Measurements from ENCODE around the gene RCN2.
A peak's percentile ranks its signal among the peaks of the same experiment; 100 is the strongest.
"Not testable (repeated sequence)": the region's sequence is repeated elsewhere in the genome, so short reads cannot be mapped to it uniquely, and the experiment has no call there.

The RCN2 gene

DNA sequence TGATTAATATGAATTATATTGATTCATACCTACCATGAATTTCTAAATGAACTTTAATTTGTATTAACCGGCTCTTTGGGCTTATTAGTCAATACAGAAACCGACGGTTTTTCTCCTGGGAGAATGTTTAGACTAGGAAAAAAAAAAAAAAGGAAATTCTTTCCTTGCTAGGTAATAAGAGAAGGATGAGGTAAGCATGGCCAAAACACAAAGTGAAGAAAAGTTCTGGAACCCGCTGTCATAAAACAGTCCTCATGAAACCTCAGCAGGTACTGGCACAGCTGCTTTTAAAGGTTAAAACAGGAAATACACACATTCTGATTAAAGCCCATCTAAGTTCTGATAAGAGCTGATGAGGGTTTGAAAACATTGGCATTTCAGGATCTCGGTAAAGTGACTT lies 32.6 kb downstream of the RCN2 start:
- no peaks in the 10 kb centered on the region for H3K36me3 ChIP-seq (ENCODE audit: control insufficient read depth, insufficient read depth, low read length)
- TF ChIP-seq, protein P1, sequence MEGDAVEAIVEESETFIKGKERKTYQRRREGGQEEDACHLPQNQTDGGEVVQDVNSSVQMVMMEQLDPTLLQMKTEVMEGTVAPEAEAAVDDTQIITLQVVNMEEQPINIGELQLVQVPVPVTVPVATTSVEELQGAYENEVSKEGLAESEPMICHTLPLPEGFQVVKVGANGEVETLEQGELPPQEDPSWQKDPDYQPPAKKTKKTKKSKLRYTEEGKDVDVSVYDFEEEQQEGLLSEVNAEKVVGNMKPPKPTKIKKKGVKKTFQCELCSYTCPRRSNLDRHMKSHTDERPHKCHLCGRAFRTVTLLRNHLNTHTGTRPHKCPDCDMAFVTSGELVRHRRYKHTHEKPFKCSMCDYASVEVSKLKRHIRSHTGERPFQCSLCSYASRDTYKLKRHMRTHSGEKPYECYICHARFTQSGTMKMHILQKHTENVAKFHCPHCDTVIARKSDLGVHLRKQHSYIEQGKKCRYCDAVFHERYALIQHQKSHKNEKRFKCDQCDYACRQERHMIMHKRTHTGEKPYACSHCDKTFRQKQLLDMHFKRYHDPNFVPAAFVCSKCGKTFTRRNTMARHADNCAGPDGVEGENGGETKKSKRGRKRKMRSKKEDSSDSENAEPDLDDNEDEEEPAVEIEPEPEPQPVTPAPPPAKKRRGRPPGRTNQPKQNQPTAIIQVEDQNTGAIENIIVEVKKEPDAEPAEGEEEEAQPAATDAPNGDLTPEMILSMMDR (IDR thresholded peaks at IDR 0.05; ENCODE audit: insufficient read depth, low read length, poor library complexity, severe bottlenecking): no peak
- no peak for DNase-seq (ENCODE audit: extremely low read depth, insufficient read length)
- no peak overlapping the region for H3K4me3 ChIP-seq (replicated peaks; ENCODE audit: low read depth, low read length)
- H3K27me3 ChIP-seq (replicated peaks; ENCODE audit: control insufficient read depth, insufficient read depth, low read length): peaks cover 2% of the 10 kb centered on the region

DNA sequence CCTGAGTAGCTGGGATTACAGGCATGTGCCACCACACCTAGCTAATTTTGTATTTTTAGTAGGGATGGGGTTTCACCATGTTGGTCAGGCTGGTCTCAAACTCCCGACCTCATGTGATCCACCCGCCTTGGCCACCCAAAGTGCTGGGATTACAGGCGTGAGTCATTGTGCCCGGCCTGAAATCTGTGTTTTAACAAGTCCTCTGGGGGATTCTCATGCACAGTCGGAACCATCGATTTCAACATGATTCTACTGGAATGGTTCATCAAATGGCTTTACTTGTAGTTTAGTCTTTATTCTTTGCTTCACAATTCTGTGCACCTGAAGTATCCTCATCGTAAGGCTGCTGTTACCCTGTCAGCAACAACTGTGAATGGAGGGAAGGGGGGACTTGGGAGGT lies 34.5 kb downstream of the RCN2 start:
- H3K36me3 ChIP-seq (ENCODE audit: control insufficient read depth, insufficient read depth, low read length); DNase-seq (ENCODE audit: extremely low read depth, insufficient read length); H3K27me3 ChIP-seq (replicated peaks; ENCODE audit: control insufficient read depth, insufficient read depth, low read length): not testable (repeated sequence)

DNA sequence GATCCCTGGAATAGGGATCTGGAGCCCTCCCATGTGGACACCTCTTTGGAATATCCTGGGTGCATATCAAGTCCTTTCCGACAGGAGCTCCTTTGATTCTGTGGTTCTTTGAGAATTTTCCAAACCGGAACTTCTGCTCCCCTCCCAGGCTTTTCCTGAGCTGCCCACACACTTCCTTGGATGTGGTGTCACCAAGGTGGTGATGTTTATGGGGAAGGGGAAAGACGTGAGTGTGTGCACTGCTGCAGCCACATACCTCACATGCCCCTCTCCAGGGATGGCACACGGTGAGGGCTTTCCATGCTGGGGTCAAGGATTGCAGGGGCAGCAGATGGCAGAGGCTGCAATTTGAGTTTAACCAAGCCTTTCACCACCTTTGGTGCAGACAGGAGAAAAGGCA lies 35.5 kb downstream of the RCN2 start:
- Histone ChIP-seq H3K27me3 (replicated peaks; ENCODE audit: control insufficient read depth, insufficient read depth, low read length) (peaks cover 2% of the 10 kb centered on the region), H3K36me3 (ENCODE audit: control insufficient read depth, insufficient read depth, low read length) (no peaks in the 10 kb centered on the region), H3K4me3 (replicated peaks; ENCODE audit: low read depth, low read length) (no peak overlapping the region)
- TF ChIP-seq, protein P1 (IDR thresholded peaks at IDR 0.05; ENCODE audit: insufficient read depth, low read length, poor library complexity, severe bottlenecking): no peak
- no peak for DNase-seq (ENCODE audit: extremely low read depth, insufficient read length)

More for the DNA sequence above, 34.5 kb downstream of the RCN2 start:
- not testable (repeated sequence) for H3K4me3 ChIP-seq (replicated peaks; ENCODE audit: low read depth, low read length)

DNA sequence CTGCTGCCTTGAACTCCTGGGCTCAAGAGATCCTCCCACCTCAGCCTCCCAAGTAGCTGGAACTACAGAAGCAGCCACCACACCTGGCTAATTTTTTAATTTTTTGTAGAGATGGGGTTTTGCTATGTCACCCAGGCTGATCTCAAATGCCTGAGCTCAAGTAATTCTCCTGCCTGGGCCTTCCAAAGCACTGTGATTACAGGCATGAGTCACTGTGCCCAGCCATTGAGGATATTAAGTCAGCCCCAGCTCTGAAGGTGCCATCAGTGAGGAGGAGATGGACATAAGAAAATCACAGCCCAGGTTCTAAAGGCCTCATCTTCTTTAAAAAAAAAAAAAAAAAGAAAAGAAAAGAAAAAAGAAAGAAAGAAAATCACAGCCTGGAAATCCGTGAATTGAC lies 36.8 kb downstream of the RCN2 start:
- Histone ChIP-seq H3K4me3 (replicated peaks; ENCODE audit: low read depth, low read length) (no peak overlapping the region), H3K36me3 (ENCODE audit: control insufficient read depth, insufficient read depth, low read length) (no peaks in the 10 kb centered on the region), H3K27me3 (replicated peaks; ENCODE audit: control insufficient read depth, insufficient read depth, low read length) (peaks cover 2% of the 10 kb centered on the region)
- TF ChIP-seq, protein P1 (IDR thresholded peaks at IDR 0.05; ENCODE audit: insufficient read depth, low read length, poor library complexity, severe bottlenecking): no peak
- DNase-seq (ENCODE audit: extremely low read depth, insufficient read length): no peak

DNA sequence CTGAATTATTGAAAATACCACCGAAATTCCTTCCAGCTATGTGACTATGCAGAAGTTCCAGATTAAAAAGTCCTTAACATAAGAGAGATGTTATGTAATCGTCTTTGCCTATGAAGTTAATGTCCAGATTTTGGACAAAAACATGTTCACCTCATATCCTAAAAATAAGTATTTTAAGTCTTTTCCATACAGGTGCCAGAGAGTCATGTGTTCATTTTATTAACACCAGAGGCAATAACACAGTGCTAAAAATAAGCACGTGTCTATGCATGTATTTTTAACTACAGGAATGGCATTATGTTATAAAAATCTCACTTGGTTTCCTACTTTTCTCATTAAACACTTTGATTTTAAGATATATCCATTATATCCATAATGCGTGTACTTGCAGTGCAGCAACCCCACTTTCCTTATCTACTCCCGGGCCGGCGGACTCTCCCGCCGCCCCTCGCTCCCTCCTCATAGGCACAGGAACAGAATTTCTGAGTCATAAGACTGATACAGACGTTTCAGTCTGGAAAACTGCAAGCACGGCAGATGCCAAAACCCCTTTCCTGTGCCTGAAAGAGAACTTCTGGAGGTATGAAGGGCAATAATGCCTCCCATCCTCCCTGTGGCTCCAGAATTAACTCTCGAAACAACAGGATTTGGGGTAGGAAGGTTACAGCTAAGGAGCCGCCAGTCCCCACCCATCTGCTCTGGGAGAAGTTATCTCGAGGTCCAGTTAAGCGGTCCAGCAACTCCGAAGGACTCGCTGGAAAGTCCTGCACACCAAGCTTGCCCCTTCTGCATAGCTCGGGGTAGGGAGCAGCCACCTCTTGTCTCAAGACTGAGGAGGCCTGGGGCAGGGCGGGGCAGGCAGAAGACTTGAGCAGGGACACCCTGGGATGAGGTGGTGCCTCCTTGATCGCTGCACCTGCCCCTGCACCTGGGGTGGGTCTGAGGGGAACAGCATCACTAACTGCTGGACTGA lies 41.1 kb downstream of the RCN2 start:
- TF ChIP-seq, protein P1 (IDR thresholded peaks at IDR 0.05; ENCODE audit: insufficient read depth, low read length, poor library complexity, severe bottlenecking): no peak
- DNase-seq (ENCODE audit: extremely low read depth, insufficient read length): no peak

DNA sequence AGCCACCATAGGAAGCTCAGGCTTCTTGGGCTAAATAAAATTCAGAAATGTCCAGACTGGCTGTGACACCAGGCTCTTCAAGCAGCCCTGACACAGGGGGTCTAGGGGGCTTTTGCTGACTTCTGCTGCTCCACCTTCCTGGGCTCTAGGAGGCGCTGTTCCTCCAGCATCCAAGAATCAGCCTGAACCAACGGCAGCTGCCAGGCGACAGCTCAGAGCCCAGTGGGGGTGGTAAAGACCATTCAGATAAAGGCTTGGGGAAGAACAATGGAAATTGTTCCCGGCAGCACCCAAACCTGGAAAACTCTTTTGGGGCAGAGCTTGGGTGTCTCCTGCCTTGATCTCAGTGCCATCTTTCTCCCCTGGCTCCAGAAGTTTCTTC lies 41.8 kb downstream of the RCN2 start:
- DNase-seq (ENCODE audit: extremely low read depth, insufficient read length): no peak
- Histone ChIP-seq H3K36me3 (ENCODE audit: control insufficient read depth, insufficient read depth, low read length) (no peaks in the 10 kb centered on the region), H3K27me3 (replicated peaks; ENCODE audit: control insufficient read depth, insufficient read depth, low read length) (no peaks in the 10 kb centered on the region), H3K4me3 (replicated peaks; ENCODE audit: low read depth, low read length) (no peak overlapping the region)
- TF ChIP-seq, protein P1 (IDR thresholded peaks at IDR 0.05; ENCODE audit: insufficient read depth, low read length, poor library complexity, severe bottlenecking): peak; percentile 83

More for the DNA sequence above, 41.1 kb downstream of the RCN2 start:
- no peaks in the 10 kb centered on the region for H3K27me3 ChIP-seq (replicated peaks; ENCODE audit: control insufficient read depth, insufficient read depth, low read length)
- no peaks in the 10 kb centered on the region for H3K36me3 ChIP-seq (ENCODE audit: control insufficient read depth, insufficient read depth, low read length)
- no peak overlapping the region for H3K4me3 ChIP-seq (replicated peaks; ENCODE audit: low read depth, low read length)
